HG02870 (cell line): ENCODE results near the gene SLC6A18.
"Not testable (repeated sequence)": the region's sequence is repeated elsewhere in the genome, so short reads cannot be mapped to it uniquely, and the experiment has no call there.

Experiments used
- ATAC-seq: cut with Tn5 transposase; IDR thresholded peaks from one replicate; pipeline ENCODE4 v1.9.1; 2021; ENCODE audit warnings: mild to moderate bottlenecking, moderate library complexity; ENCODE audit not compliant: unreplicated experiment

The SLC6A18 gene

DNA sequence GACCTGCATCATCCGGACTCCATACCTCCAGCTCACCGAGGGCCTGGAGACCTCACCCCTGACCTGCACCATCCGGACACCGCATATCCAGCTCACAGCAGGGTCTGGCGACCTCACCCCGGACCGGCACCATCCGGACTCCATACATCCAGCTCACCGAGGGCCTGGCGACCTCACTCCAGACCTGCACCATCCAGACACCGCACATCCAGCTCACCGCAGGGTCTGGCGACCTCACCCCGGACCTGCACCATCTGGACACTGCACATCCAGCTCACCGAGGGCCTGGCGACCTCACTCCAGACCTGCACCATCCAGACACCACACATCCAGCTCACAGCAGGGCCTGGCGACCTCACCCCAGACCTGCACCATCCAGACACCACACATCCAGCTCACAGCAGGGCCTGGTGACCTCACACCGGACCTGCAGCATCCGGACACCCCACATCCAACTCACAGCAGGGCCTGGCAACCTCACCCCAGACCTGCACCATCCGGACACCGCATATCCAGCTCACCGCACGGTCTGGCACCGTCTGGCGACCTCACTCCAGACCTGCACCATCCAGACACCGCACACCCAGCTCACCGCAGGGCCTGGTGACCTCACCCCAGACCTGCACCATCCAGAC, 59.3 kb downstream of the SLC6A18 start:
- ATAC-seq: not testable (repeated sequence)

DNA sequence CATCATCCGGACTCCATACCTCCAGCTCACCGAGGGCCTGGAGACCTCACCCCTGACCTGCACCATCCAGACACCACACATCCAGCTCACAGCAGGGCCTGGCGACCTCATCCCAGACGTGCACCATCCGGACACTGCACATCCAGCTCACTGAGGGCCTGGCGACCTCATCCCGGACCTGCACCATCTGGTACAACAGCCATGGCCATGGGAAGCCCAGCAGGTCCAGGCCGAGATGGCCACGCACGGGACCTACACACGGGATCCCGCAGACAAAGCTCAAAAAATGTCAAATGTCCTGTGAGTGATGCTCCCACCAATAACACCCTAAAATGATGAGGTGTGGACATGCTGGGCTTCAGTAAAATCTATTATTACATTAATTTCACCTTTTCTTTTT, 60.0 kb downstream of the SLC6A18 start:
- ATAC-seq: no peak

DNA sequence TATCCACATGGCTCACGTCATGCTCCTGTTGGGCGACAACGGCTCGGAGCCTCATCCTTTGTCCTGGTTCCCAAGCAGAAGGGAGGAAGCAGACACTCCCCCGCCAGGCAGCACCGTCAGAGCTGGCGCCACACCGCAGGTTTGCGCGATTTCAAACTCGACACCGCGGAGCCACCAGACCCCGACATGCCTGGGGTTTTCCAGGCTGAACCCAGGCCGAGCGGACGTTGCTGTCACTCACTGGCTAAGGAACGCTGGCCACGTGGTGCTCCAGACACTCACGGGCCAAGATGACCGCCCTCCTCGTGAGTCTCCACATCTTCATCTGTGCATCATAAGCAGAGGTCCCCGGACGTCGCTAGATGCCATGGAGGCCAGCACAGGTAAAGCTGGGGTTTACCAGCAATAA, 60.7 kb downstream of the SLC6A18 start:
- ATAC-seq: no peak

DNA sequence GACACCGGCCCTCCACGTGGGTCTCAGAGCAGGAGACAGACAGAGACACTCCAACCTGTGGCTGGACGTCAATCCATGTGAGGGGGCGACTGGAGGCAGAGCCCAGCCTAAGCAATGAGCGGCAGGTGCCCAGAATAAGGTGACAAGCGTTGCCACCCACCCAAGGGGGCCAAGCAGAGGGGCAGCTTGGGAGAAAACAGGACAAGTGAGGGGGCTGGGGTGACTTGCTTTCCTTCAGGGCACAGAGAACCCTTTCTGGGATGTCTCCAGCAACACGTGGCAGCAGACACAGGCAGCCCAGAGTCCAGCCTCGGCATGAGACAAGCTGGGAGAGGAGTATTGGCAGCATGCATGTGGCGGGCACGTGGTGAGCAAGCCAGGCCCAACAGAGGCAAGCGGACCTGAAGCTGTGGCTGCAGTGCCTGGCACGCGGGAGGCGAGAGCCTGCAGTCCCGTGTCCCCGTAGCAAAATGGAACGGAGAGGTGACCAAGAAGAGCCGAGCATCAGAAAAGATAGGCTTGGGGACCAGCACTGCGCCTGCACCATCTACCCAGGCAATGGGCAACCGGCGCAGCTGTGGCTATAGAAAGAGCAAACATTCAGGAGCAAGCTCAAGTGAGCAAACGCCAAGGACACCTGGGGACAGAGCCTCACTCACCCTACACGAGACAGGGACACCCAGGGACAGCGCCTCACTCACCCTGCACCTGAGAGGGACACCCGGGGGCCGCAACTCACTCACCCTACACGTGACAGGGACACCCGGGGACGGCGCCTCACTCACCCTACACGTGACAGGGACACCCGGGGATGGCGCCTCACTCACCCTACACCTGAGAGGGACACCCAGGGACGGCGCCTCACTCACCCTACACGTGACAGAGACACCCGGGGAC, 63.5 kb downstream of the SLC6A18 start:
- no peak for ATAC-seq

DNA sequence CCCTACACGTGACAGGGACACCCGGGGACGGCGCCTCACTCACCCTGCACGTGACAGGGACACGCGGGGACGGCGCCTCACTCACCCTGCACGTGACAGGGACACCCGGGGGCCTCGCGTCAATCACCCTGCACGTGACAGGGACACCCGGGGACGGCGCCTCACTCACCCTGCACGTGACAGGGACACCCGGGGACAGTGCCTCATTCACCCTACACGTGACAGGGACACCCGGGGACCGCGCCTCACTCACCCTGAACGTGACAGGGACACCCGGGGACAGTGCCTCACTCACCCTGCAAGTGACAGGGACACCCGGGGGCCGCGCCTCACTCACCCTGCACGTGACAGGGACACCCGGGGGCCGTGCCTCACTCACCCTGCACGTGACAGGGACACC, 64.4 kb downstream of the SLC6A18 start:
- not testable (repeated sequence) for ATAC-seq

DNA sequence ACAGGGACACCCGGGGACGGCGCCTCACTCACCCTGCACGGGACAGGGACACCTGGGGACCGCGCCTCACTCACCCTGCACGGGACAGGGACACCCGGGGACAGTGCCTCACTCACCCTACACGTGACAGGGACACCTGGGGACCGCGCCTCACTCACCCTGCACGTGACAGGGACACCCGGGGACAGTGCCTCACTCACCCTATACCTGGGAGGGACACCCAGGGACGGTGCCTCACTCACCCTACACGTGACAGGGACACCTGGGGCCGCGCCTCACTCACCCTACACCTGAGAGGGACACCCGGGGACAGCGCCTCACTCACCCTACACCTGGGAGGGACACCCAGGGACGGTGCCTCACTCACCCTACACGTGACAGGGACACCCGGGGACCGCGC, 65.8 kb downstream of the SLC6A18 start:
- not testable (repeated sequence) for ATAC-seq

DNA sequence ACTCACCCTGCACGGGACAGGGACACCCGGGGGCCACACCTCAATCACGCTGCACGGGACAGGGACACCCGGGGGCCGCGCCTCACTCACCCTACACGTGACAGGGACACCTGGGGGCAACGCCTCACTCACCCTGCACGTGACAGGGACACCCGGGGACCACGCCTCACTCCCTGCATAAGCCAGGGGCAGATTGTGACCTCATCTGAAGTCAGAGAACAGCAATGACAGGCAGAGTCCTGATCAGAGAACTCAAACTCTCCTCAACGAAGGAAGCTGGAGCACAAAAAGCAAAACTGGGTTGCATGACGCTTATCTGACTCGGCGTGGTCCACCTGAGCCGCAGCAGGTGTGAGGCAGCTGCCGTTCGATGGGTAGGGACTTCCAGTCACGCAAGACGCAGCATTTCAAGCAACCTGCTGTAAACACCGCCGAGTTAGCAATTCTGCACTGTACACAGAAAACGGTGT, 66.5 kb downstream of the SLC6A18 start:
- ATAC-seq: no peak

DNA sequence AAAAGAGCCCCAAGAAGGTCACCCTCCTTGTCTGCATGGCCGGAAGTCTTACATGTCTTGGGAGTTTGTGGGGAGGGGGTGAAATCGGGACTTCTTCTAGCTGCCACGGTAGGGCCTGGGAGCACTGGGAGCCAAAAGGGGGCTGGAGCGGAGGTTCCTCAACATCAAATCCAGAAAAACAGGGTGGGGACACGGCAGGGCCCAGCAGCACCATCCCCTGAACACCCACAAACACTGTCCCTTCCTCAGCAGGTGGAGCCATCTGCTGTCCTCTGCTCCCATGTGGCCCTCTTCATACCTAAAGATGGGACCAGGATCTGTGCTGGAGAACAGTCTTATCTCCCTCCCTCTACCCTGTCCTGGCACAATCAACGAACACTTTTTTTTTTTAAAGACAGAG, 67.0 kb downstream of the SLC6A18 start:
- no peak for ATAC-seq

DNA sequence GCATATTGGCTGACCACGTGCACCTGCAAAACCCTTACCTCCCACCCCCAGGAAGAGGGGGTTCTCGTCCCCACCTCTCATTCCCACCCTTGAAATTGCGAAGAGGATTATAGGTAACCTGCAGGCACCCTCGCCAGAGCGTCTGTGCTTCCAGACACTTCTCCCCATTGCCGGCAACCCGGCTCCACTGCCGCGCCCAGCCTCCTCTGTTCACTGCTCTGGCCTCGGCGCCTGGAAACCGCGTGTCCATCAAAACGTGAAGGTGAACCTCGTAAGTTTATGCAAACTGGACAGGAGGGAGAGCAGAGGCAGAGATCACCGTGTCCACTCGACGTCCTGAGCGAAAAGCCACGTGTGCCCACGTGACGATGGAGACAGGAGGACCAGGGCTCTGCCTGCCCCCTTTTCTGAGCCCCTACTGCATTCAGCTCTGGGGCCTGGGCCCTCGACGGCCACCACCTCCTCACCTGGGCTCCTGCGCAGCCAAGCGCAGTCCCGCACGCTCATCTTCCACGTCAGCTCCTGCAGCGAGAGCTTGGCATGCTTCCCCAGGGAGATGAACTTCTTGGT, 67.8 kb downstream of the SLC6A18 start:
- no peak for ATAC-seq

DNA sequence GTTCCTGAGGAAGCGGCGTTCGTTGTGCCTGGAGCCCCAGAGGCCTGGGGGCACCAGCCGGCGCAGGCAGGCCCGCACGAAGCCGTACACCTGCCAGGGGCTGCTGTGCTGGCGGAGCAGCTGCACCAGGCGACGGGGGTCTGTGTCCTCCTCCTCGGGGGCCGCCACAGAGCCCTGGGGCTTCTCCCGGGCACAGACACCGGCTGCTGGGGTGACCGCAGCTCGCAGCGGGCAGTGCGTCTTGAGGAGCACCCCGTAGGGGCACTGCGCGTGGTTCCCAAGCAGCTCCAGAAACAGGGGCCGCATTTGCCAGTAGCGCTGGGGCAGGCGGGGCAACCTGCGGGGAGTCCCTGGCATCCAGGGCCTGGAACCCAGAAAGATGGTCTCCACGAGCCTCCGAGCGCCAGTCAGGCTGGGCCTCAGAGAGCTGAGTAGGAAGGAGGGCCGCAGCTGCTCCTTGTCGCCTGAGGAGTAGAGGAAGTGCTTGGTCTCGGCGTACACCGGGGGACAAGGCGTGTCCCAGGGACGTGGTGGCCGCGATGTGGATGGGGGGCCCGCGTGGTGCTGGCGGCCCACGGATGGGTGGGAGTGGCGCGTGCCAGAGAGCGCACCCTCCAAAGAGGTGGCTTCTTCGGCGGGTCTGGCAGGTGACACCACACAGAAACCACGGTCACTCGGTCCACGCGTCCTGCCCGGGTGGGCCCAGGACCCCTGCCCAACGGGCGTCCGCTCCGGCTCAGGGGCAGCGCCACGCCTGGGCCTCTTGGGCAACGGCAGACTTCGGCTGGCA, 68.4 kb downstream of the SLC6A18 start:
- no peak for ATAC-seq

DNA sequence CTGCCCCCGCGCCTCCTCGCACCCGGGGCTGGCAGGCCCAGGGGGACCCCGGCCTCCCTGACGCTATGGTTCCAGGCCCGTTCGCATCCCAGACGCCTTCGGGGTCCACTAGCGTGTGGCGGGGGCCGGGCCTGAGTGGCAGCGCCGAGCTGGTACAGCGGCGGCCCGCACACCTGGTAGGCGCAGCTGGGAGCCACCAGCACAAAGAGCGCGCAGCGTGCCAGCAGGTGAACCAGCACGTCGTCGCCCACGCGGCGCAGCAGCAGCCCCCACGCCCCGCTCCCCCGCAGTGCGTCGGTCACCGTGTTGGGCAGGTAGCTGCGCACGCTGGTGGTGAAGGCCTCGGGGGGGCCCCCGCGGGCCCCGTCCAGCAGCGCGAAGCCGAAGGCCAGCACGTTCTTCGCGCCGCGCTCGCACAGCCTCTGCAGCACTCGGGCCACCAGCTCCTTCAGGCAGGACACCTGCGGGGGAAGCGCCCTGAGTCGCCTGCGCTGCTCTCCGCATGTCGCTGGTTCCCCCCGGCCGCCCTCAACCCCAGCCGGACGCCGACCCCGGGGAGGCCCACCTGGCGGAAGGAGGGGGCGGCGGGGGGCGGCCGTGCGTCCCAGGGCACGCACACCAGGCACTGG, 69.1 kb downstream of the SLC6A18 start:
- no peak for ATAC-seq

DNA sequence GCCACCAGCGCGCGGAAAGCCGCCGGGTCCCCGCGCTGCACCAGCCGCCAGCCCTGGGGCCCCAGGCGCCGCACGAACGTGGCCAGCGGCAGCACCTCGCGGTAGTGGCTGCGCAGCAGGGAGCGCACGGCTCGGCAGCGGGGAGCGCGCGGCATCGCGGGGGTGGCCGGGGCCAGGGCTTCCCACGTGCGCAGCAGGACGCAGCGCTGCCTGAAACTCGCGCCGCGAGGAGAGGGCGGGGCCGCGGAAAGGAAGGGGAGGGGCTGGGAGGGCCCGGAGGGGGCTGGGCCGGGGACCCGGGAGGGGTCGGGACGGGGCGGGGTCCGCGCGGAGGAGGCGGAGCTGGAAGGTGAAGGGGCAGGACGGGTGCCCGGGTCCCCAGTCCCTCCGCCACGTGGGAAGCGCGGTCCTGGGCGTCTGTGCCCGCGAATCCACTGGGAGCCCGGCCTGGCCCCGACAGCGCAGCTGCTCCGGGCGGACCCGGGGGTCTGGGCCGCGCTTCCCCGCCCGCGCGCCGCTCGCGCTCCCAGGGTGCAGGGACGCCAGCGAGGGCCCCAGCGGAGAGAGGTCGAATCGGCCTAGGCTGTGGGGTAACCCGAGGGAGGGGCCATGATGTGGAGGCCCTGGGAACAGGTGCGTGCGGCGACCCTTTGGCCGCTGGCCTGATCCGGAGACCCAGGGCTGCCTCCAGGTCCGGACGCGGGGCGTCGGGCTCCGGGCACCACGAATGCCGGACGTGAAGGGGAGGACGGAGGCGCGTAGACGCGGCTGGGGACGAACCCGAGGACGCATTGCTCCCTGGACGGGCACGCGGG, 69.9 kb downstream of the SLC6A18 start, which contains the start of gene TERT:
TSS of gene TERT (minus strand) at position 234 of the 815 bp plus-strand sequence. CDS start at position 155, 79 bp downstream.
- no peak for ATAC-seq

DNA sequence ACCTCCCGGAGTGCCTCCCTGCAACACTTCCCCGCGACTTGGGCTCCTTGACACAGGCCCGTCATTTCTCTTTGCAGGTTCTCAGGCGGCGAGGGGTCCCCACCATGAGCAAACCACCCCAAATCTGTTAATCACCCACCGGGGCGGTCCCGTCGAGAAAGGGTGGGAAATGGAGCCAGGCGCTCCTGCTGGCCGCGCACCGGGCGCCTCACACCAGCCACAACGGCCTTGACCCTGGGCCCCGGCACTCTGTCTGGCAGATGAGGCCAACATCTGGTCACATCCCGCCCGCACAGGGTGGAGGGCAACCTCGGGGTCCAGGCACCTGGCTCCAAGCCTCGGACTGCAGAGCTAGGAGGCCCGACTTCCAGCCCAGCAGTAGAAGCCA, 70.5 kb downstream of the SLC6A18 start:
- no peak for ATAC-seq
